Measurements from ENCODE around the gene PROM1.

The PROM1 gene

DNA sequence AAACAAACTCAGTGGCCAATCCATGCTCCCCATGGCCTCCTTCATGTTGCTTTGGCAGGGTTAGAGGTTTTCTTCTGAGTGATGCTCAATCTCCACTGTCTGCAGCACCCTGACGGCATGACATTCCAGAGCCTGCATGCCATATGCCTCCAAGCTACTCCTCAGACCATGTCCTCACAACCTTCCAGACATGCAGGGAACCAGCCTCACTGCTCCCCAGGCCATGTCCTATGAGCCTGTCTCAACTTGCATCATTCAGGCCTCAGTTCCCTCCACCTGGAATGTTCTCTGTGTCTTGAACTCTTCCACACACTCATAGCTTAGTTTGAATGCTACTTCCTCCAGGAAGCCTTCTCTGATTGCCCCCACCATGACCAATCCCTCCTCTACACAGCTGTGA, 18.8 kb downstream of the PROM1 start:
- DNase-seq (ENCODE audit: low spot score), result no peak

DNA sequence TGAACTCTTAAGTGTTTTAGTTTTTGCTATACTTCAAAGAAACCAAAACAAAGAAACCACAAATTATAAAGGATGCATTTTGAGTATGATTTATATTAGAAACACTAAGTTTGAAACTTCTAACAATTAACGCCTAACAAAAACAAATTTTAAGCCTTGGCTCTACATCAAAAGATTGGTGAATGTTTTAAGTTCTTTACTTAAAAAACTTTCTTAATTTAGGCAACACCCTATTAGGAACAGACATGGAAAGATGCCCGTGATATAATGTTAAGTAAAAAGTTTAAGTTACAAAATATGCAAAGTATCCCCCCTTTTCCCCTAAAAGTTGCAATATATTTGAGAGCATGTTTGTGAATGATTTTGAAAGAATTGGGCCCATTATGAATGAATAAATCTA, 21.2 kb downstream of the PROM1 start:
- no peak for DNase-seq (ENCODE audit: low spot score)

DNA sequence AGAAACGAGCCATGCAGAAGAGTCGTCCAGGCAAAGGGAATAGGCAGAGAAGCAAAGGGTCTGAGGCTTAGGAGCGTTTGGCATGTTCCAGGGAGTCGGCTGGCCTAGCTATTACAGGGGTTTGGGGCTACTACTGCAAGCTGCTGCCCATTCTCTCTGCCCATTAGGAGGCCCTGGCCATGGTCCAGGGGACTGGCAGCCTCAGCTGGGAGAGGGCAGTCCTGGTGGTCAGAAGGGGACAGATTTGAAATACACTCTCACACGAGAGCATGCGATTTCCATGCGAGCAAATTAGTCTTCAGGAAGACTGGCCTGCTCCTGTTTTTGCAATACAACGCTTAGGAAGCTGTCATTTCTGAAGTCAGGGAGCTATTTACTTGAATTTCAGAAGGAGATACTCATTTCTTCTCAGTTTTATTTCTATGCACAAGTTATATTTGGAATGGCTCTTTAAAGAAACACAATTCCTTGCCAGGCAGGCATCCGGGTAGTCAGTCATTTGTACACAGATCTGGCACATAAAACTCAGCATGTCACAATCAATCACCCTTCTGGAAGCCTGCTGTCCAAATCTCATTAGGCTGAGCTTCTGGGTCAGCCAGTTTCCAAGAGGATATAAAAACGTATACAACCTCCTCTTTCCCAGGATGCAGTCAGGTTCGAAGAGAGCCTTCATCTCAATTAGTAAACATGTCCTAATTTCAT, 27.0 kb downstream of the PROM1 start:
- DNase-seq (ENCODE audit: low spot score), result peak; percentile 56

DNA sequence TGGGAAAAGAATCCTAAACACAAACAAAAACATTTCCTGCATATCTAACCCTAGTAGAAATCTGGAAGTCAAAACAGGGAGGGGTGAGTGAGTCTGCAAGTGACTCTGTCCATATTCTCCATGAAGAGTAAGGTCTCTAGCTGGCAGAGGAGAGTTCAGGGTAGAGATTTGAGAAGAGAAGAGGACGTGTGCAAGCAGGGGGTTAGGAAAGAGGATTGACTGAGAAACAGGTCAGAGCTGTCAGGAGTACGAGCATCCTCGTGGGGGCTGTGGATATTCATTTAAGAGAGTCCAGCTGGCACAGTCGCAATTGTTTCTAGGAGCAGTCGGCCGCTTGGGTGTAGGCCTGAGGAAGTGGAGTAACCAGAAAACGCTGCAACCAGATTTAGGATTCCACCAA, 27.9 kb downstream of the PROM1 start:
- no peak for DNase-seq (ENCODE audit: low spot score)

DNA sequence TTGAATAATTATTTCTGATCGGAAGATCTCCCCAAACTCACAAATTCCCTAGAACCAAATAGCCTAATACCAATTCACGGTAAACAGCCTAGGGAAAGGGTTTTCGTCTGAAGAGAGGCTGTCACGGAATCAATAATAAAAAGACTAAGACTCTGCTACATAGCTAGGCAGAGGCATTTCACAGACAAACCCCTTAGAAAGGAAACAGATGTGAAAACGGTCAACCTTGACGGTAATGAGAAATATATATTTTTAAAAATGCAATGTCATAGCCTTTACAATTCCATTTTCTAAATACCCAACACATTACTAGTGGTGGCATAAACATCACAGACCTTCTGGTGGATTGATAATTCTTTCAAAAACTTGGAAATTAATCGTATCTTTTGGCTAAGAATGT, 28.4 kb downstream of the PROM1 start:
- DNase-seq (ENCODE audit: low spot score), result no peak

GRCh38 chr4:16052939-16053338, 30.9 kb downstream of the PROM1 start:
- DNase-seq (ENCODE audit: low spot score), result no peak

DNA sequence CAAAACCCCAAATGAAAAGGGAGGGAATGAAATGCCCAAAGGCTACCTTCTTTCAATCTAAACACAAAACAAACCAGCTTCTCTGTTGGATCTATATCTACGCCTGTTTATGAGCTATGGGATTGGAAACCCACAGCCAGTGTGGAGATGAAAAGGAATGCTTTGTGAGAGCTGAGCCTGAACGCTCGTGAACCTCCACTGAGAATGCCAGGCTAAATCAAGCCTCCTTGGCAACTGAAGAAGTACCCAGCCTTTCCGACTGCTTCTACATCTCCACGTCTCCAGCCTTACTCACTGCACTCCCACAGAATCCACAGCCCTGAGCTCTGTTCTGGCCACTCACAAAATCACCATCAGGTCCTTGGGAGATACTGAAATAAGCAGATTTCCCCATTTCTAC, 31.8 kb downstream of the PROM1 start:
- DNase-seq (ENCODE audit: low spot score), result no peak

- no peak for DNase-seq (ENCODE audit: low spot score)
These were observed 32.7 kb downstream of the PROM1 start for GRCh38 chr4:16051132-16051531.

GRCh38 chr4:16050669-16051068, 33.2 kb downstream of the PROM1 start:
- no peak for DNase-seq (ENCODE audit: low spot score)

DNA sequence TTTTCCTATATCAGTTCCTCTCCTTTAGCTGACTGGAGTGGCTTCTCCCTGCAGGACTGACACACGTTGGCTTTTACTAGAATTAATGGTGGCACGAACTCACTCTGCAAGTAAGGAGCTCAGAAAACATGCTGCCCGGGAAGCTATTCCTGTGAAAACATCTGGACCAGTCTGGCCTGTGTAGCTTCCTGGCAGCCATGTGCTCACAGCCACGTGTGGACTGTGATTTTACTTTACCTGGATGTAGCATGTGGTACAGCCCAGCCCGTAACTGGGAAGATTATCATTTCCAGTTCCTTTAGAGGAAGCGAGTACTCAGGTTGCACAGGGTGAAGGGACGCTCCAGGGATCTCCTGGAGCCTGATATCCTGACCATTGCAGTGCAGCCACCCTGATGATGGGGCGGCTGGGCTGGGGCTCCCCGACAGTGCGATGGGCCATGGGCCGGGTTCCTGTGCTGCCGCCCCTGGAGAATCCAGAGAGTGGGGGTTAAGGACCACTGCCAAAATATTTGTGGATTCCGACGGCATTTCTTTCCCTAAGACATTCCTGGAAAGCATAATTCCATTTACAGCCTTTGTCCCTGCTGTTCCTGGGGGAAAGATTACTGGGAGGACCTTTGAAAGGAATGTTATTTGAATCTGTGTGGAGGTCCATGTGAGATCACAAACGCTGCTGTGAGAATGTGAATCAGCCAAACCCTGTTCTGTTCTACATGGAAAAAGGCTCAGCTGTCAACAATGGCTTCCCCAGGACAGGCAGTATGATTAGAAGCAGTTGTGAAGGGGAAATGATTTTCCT, 35.0 kb downstream of the PROM1 start:
- DNase-seq (ENCODE audit: low spot score), result no peak

- DNase-seq (ENCODE audit: low spot score), result no peak
These were observed 38.1 kb downstream of the PROM1 start for GRCh38 chr4:16045687-16046086.

DNA sequence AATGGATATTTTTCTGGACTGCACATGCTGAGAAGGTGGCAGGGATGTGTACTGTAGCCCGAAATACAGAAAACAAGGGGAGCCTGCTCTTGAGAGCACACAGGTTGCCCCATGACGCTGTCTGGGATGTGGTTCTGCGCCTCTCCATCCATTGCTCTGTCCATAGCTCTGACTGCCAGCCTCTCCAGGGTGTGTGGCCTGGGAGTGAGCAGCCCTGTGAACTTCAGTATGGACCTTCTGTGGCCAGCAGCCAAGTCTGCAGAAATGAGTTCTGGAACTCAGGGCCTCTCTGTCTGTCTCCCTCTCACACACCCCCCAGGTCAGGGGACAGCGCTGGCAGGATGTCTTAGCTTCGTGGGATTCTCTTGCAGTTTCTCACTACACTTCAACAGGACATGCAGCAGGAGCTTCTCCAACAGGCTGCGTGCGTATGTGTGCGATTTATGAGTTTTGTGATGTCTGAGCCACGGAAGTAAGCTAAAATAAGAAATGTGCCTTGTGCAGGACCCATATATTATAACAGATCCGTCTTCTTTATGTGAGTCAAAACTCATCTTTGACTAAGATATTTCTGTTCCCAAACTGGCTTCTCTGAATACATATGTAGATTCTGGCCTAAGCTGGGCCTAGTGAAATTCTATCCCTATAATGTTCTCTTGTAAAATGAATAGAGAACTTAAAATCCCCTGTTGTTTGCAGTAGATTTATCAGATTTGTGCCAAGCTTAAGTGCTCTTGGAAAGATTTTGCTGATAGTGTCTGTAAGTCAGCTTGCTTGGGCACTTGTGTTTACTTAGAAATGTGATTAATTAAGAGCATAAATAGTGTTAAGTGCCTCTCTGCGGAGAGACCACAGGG, 40.0 kb downstream of the PROM1 start:
- no peak for DNase-seq (ENCODE audit: low spot score)

GRCh38 chr4:16039139-16039538, 44.7 kb downstream of the PROM1 start:
- no peak for DNase-seq (ENCODE audit: low spot score)

GRCh38 chr4:16037901-16038300, 45.9 kb downstream of the PROM1 start:
- DNase-seq (ENCODE audit: low spot score), result no peak

- DNase-seq (ENCODE audit: low spot score), result no peak
These were observed 48.0 kb downstream of the PROM1 start for GRCh38 chr4:16035843-16036242.

- DNase-seq (ENCODE audit: low spot score), result no peak
These were observed 49.6 kb downstream of the PROM1 start for GRCh38 chr4:16034010-16034748.

GRCh38 chr4:16032396-16032770, 51.4 kb downstream of the PROM1 start:
- DNase-seq (ENCODE audit: low spot score), result no peak

DNA sequence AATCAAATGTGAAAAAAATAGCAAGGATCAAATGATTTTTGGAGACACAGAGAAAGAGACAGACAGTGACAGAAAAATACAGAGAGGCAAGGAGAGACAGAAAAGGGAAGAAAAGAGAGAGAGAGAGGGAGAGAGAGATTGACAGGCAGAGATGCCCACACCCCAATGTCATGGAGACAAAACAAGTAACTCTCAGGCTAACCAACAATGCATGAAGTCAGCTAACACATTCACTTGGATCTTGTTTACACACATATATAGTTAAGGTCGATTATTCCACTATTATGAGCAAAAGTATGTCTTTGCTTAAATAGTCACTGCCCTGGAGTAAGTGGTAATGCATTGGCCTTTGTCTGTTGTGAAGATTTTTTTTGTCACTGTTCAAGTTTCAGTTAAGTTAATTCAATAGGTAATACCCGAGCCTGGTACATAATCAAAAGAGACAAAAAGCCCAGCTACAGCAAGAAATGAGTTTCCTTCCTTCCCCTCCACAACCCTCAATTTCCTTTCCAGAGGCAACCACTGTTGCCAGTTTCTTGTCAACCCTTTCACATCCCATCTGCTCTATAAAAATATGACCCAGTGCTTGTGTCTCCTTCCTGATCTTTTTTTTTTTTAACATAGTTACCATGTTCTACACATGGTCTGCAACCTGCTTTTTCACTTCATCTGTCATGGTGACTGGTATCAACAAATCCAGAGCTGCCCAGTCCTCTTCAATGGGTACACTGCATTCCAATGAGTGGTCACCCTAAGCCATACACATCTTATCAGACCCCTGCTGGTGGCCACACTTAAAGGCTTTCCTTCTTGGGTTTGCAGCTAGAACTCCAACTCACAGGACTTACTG, 52.1 kb downstream of the PROM1 start:
- DNase-seq (ENCODE audit: low spot score), result no peak

- no peak for DNase-seq (ENCODE audit: low spot score)
These were observed 53.9 kb downstream of the PROM1 start for GRCh38 chr4:16029886-16030285.

GRCh38 chr4:16029262-16029661, 54.6 kb downstream of the PROM1 start:
- DNase-seq (ENCODE audit: low spot score), result no peak

DNA sequence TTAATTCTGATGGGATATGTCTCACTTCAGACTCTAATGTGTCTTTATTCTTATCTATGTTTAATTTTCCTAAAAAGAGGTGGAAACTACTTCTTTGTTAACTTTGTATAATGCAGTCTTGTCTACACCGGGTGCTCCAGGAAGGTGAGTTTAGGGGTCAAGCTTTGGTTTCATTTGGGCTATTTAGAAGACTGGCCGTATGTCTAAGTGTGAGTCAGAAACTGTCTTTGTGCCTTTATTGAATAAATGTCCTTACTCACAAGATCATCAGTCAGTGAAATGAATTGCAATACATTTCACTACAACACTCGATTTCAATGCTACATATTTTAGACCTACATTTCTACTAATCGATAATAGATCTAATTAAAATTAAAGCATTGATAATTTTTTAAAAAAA, 56.2 kb downstream of the PROM1 start:
- DNase-seq (ENCODE audit: low spot score), result no peak

Measured in Ammon's horn (tissue), 1 donor.